GM23338 (cell line): ENCODE results near the gene DDRGK1. TPM values are rescaled to one million over a fixed set of nuclear protein-coding genes. Genes with fewer than 3 reads are reported as not detected.

Source experiments
- ATAC-seq: fragments of 200-7000 bp; cut with Tn5 transposase; 3 replicates; pipeline ENCODE4 v1.9.1; 2020
- DNase-seq: peaks from one replicate; pipeline ENCODE4 v3.0.0-alpha.2; 2015; ENCODE audit warnings: low spot score
- H2AFZ ChIP-seq: fragments of 200-600 bp; sonication (generic); 2 replicates; pipeline ENCODE4 v1.8.0; 2016; ENCODE audit warnings: antibody characterized with exemption, mild to moderate bottlenecking, moderate library complexity
- H3F3A ChIP-seq: fragments of 200-600 bp; sonication (generic); replicated peaks from 2 replicates; pipeline ENCODE4 v1.8.0; 2017; ENCODE audit warnings: antibody characterized with exemption, mixed run types, low read depth
- H3K27ac ChIP-seq: fragments of 200-600 bp; sonication (generic); 2 replicates; pipeline ENCODE4 v1.6.1; 2016; ENCODE audit warnings: low read depth
- H3K27me3 ChIP-seq: fragments of 200-600 bp; sonication (generic); 2 replicates; pipeline ENCODE4 v1.8.0; 2016; ENCODE audit warnings: mild to moderate bottlenecking, mixed run types, moderate library complexity; ENCODE audit not compliant: insufficient read depth
- H3K36me3 ChIP-seq: fragments of 200-600 bp; sonication (generic); 2 replicates; pipeline ENCODE4 v1.8.0; 2016; ENCODE audit warnings: mild to moderate bottlenecking; ENCODE audit not compliant: insufficient read depth
- H3K4me1 ChIP-seq: fragments of 200-600 bp; sonication (generic); 2 replicates; pipeline ENCODE4 v1.8.0; 2016; ENCODE audit warnings: mild to moderate bottlenecking, moderate library complexity; ENCODE audit not compliant: insufficient read depth
- H3K4me2 ChIP-seq: fragments of 200-600 bp; sonication (generic); 2 replicates; pipeline ENCODE4 v1.7.1; 2017; ENCODE audit warnings: mixed run types
- H3K4me3 ChIP-seq: fragments of 200-600 bp; sonication (generic); 2 replicates; pipeline ENCODE4 v1.6.1; 2016; ENCODE audit warnings: mixed run types
- H3K79me2 ChIP-seq: fragments of 200-600 bp; sonication (generic); replicated peaks from 2 replicates; pipeline ENCODE4 v1.8.0; 2017; ENCODE audit warnings: mild to moderate bottlenecking; ENCODE audit not compliant: insufficient read depth
- H3K9me2 ChIP-seq: fragments of 200-600 bp; sonication (generic); 2 replicates; pipeline ENCODE4 v1.8.0; 2017; ENCODE audit not compliant: insufficient read depth
- H4K20me1 ChIP-seq: fragments of 200-600 bp; sonication (generic); replicated peaks from 2 replicates; pipeline ENCODE4 v1.8.0; 2017; ENCODE audit warnings: mild to moderate bottlenecking; ENCODE audit not compliant: insufficient read depth
- H3K27ac Mint-ChIP-seq: 2 replicates; pipeline ENCODE4 v1.8.0; 2020; ENCODE audit warnings: inconsistent platforms, mild to moderate bottlenecking, moderate library complexity, mixed read lengths
- H3K27me3 Mint-ChIP-seq: 3 replicates; pipeline ENCODE4 v1.8.0; 2022; ENCODE audit warnings: low read depth, mild to moderate bottlenecking, moderate library complexity, mixed read lengths, inconsistent platforms; ENCODE audit not compliant: insufficient read depth, poor library complexity
- H3K36me3 Mint-ChIP-seq: 3 replicates; pipeline ENCODE4 v1.8.0; 2021; ENCODE audit warnings: low read depth, mild to moderate bottlenecking, inconsistent platforms, moderate library complexity, mixed read lengths
- H3K4me1 Mint-ChIP-seq: 3 replicates; pipeline ENCODE4 v1.8.0; 2020; ENCODE audit warnings: mild to moderate bottlenecking, inconsistent platforms, mixed read lengths
- H3K4me3 Mint-ChIP-seq: 3 replicates; pipeline ENCODE4 v1.8.0; 2021; ENCODE audit warnings: moderate library complexity, mild to moderate bottlenecking, inconsistent platforms, mixed read lengths
- H3K9me3 Mint-ChIP-seq: 3 replicates; pipeline ENCODE4 v1.8.0; 2020; ENCODE audit warnings: moderate library complexity, mild to moderate bottlenecking, inconsistent platforms, mixed read lengths
- CREB1 ChIP-seq: fragments of 250-450 bp; sonication (Bioruptor Pico); IDR thresholded peaks from 2 replicates; pipeline ENCODE4 v1.5.0; 2020; ENCODE audit warnings: low read depth, mild to moderate bottlenecking, moderate library complexity
- EZH2 ChIP-seq: fragments of 200-600 bp; sonication (generic); IDR thresholded peaks from one replicate; pipeline ENCODE4 v1.8.0; 2017; ENCODE audit warnings: antibody characterized with exemption, mild to moderate bottlenecking, low read depth; ENCODE audit not compliant: unreplicated experiment
- STAT1 ChIP-seq: IDR thresholded peaks from one replicate; pipeline ENCODE4 v1.6.1; 2016; ENCODE audit warnings: antibody characterized with exemption; ENCODE audit not compliant: unreplicated experiment
- polyA plus RNA-seq: library from polyadenylated mRNA; unstranded; fragments of >200 nt; fragmentation: Nextera tagmentation; extraction: Ambion mirVana; gene quantifications from 2 replicates; pipeline ENCODE4 v1.2.1, GENCODE V29; 2016
- total RNA-seq: library from RNA; depleted of rRNA; stranded (reverse); fragments of >200 nt; shearing (Covaris generic); gene quantifications from 2 replicates; pipeline ENCODE4 v1.2.3, GENCODE V29; 2014
- TF ChIP-seq, protein P1 (sequence below): fragments of 250-450 bp; sonication (Bioruptor Pico); IDR thresholded peaks from 2 replicates; pipeline ENCODE4 v1.5.0; 2020; ENCODE audit warnings: mild to moderate bottlenecking, moderate library complexity
- TF ChIP-seq, protein P2 (sequence below), 2 experiments: fragments of 200-600 bp in 1 of 2; sonication (generic) in 1 of 2; conservative IDR thresholded peaks; 2 replicates each; pipeline versions ENCODE4 v1.5.1 to v1.6.1; 2016 to 2017; ENCODE audit warnings: antibody characterized with exemption in 2 of 2, low read depth in 2 of 2, mild to moderate bottlenecking in 2 of 2, moderate library complexity in 1 of 2
- TF ChIP-seq, protein P3 (sequence below): IDR thresholded peaks from 2 replicates; pipeline ENCODE4 v1.6.1; 2016; ENCODE audit warnings: antibody characterized with exemption

The DDRGK1 gene
- total and polyA plus RNA-seq, 2 experiments from 2014 or later = 44.0 to 45.5 TPM

DNA sequence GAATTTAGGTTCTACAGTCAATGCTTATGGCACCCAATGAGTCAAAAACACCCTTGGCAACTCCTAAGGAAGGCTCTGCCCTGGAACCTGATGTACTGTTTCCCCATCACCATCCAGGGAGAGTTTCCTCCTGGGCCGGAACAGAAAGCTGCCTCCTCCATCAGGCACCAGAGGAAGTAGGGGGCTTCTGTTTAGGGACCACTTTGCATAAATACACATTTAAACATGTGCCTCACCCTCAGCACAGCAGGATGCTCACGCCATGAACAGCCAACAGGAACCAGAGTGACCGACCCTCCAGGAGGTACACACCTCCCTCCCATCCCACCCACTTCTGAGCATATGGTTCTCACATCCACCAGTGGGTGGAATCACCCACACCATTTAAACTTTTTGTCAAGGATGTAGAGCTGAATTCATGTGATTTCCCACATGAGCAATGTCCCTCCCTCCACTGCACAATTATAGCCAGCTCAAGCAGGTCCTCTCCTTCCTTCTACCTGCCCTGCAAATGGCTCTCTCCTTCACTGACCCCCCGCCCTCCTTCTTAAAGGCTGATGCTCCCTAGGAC lies 14.8 kb downstream of the DDRGK1 start (continued):
- TF ChIP-seq, protein P1, sequence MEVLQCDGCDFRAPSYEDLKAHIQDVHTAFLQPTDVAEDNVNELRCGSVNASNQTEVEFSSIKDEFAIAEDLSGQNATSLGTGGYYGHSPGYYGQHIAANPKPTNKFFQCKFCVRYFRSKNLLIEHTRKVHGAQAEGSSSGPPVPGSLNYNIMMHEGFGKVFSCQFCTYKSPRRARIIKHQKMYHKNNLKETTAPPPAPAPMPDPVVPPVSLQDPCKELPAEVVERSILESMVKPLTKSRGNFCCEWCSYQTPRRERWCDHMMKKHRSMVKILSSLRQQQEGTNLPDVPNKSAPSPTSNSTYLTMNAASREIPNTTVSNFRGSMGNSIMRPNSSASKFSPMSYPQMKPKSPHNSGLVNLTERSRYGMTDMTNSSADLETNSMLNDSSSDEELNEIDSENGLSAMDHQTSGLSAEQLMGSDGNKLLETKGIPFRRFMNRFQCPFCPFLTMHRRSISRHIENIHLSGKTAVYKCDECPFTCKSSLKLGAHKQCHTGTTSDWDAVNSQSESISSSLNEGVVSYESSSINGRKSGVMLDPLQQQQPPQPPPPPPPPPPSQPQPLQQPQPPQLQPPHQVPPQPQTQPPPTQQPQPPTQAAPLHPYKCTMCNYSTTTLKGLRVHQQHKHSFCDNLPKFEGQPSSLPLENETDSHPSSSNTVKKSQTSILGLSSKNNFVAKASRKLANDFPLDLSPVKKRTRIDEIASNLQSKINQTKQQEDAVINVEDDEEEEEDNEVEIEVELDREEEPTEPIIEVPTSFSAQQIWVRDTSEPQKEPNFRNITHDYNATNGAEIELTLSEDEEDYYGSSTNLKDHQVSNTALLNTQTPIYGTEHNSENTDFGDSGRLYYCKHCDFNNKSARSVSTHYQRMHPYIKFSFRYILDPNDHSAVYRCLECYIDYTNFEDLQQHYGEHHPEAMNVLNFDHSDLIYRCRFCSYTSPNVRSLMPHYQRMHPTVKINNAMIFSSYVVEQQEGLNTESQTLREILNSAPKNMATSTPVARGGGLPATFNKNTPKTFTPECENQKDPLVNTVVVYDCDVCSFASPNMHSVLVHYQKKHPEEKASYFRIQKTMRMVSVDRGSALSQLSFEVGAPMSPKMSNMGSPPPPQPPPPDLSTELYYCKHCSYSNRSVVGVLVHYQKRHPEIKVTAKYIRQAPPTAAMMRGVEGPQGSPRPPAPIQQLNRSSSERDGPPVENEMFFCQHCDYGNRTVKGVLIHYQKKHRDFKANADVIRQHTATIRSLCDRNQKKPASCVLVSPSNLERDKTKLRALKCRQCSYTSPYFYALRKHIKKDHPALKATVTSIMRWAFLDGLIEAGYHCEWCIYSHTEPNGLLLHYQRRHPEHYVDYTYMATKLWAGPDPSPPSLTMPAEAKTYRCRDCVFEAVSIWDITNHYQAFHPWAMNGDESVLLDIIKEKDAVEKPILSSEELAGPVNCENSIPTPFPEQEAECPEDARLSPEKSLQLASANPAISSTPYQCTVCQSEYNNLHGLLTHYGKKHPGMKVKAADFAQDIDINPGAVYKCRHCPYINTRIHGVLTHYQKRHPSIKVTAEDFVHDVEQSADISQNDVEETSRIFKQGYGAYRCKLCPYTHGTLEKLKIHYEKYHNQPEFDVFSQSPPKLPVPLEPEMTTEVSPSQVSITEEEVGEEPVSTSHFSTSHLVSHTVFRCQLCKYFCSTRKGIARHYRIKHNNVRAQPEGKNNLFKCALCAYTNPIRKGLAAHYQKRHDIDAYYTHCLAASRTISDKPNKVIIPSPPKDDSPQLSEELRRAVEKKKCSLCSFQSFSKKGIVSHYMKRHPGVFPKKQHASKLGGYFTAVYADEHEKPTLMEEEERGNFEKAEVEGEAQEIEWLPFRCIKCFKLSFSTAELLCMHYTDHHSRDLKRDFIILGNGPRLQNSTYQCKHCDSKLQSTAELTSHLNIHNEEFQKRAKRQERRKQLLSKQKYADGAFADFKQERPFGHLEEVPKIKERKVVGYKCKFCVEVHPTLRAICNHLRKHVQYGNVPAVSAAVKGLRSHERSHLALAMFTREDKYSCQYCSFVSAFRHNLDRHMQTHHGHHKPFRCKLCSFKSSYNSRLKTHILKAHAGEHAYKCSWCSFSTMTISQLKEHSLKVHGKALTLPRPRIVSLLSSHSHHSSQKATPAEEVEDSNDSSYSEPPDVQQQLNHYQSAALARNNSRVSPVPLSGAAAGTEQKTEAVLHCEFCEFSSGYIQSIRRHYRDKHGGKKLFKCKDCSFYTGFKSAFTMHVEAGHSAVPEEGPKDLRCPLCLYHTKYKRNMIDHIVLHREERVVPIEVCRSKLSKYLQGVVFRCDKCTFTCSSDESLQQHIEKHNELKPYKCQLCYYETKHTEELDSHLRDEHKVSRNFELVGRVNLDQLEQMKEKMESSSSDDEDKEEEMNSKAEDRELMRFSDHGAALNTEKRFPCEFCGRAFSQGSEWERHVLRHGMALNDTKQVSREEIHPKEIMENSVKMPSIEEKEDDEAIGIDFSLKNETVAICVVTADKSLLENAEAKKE (CRISPR knock-in tag) = no peak
- no peak for TF ChIP-seq CREB1 (CRISPR knock-in tag)

DNA sequence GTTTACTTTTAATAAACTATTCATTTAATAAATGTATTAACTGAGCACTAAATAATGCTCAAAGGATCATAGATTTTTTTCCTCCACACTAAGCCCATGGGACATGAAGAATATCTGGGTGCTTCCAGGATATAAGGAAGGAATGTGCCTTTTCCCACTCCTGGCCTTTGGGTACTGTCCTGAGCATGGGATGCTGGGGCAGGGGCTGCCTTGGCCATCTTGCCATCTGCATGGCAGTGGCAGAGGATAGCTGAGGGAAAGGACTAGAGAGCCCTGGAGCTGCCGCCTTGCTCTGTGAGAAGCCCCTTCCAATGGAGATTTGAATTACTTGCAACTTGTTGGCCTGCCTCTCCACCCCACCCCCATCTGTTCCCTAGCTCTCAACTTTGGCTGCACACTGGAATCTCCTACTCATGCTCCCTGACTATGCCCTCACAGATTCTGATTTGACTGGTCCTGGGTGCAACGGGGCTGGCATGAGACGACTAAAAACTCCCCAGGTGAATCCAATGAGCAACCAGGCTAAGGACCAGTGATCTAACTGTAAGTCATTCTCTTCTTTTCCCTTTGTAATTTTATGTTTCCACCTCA lies 15.6 kb downstream of the DDRGK1 start:
- ATAC-seq = no peak
- H2AFZ ChIP-seq = no peak overlapping the region
- no peaks in the 10 kb centered on the region for H3K27me3 ChIP-seq
- no peak overlapping the region for H3K4me2 ChIP-seq
- H3K27ac Mint-ChIP-seq = no peak overlapping the region; the same call in 1 of the 2 replicates
- H3K4me3 ChIP-seq = no peak overlapping the region
- peaks cover 42% of the 10 kb centered on the region for H3K36me3 Mint-ChIP-seq
- H3K4me1 ChIP-seq = no peaks in the 10 kb centered on the region
- no peaks in the 10 kb centered on the region for H3K79me2 ChIP-seq
- H3K4me1 Mint-ChIP-seq = peaks cover 11% of the 10 kb centered on the region
- H3K27me3 Mint-ChIP-seq = peaks cover 11% of the 10 kb centered on the region
- H3K9me3 Mint-ChIP-seq = no peaks in the 10 kb centered on the region
- H4K20me1 ChIP-seq = no peaks in the 10 kb centered on the region; the same call in 1 of the 2 replicates
- no peak overlapping the region for H3K27ac ChIP-seq
- H3K9me2 ChIP-seq = no peaks in the 10 kb centered on the region
- H3K36me3 ChIP-seq = peaks cover 8% of the 10 kb centered on the region; the same call in 1 of the 2 replicates
- H3F3A ChIP-seq = no peaks in the 10 kb centered on the region
- DNase-seq = no peak
- H3K4me3 Mint-ChIP-seq = no peak overlapping the region
- no peak for TF ChIP-seq EZH2
- no peak for TF ChIP-seq STAT1
- no peak for TF ChIP-seq CREB1 (CRISPR knock-in tag)
- TF ChIP-seq, protein P2, sequence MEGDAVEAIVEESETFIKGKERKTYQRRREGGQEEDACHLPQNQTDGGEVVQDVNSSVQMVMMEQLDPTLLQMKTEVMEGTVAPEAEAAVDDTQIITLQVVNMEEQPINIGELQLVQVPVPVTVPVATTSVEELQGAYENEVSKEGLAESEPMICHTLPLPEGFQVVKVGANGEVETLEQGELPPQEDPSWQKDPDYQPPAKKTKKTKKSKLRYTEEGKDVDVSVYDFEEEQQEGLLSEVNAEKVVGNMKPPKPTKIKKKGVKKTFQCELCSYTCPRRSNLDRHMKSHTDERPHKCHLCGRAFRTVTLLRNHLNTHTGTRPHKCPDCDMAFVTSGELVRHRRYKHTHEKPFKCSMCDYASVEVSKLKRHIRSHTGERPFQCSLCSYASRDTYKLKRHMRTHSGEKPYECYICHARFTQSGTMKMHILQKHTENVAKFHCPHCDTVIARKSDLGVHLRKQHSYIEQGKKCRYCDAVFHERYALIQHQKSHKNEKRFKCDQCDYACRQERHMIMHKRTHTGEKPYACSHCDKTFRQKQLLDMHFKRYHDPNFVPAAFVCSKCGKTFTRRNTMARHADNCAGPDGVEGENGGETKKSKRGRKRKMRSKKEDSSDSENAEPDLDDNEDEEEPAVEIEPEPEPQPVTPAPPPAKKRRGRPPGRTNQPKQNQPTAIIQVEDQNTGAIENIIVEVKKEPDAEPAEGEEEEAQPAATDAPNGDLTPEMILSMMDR (conservative IDR thresholded peaks at IDR 0.05; ENCODE audit: low read depth in 2 of 2) = no peak
- TF ChIP-seq, protein P3, sequence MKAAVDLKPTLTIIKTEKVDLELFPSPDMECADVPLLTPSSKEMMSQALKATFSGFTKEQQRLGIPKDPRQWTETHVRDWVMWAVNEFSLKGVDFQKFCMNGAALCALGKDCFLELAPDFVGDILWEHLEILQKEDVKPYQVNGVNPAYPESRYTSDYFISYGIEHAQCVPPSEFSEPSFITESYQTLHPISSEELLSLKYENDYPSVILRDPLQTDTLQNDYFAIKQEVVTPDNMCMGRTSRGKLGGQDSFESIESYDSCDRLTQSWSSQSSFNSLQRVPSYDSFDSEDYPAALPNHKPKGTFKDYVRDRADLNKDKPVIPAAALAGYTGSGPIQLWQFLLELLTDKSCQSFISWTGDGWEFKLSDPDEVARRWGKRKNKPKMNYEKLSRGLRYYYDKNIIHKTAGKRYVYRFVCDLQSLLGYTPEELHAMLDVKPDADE = no peak
